Thyroid gland (tissue), 4 donors: ENCODE data around the gene OGFR. TPM values are rescaled to one million over a fixed set of nuclear protein-coding genes. Genes with fewer than 3 reads are reported as not detected.

Source experiments
- DNase-seq, 2 donors: peaks; one replicate each; pipeline ENCODE4 v3.0.0-alpha.2; 2019
- H3K27ac ChIP-seq, 3 donors: fragments of 200-600 bp; sonication (generic); 1 replicate in 2 of 3; 2 replicates in 1 of 3; pipeline ENCODE4 v1.5.1; 2016 to 2019; ENCODE audit warnings: mild to moderate bottlenecking in 1 of 3, moderate library complexity in 1 of 3
- H3K27me3 ChIP-seq: fragments of 200-600 bp; sonication (generic); one replicate; pipeline ENCODE4 v1.5.1; 2019
- H3K36me3 ChIP-seq, 2 donors: fragments of 200-600 bp; sonication (generic); one replicate each; pipeline ENCODE4 v1.5.1; 2016 to 2019
- H3K4me1 ChIP-seq, 2 donors: fragments of 200-600 bp; sonication (generic); one replicate each; pipeline ENCODE4 v1.5.1; 2017 to 2019
- H3K4me3 ChIP-seq, 3 donors: fragments of 200-600 bp; sonication (generic); replicated peaks in 1 of 3; 1 replicate in 2 of 3; 2 replicates in 1 of 3; pipeline ENCODE4 v1.5.1; 2016; ENCODE audit warnings: mild to moderate bottlenecking in 1 of 3
- H3K9me3 ChIP-seq: fragments of 200-600 bp; sonication (generic); one replicate; pipeline ENCODE4 v1.5.1; 2017
- CTCF ChIP-seq, 6 experiments: fragments of 200-600 bp in 3 of 6; fragments of 450-650 bp in 3 of 6; sonication (generic) in 3 of 6; IDR thresholded peaks; one replicate each; pipeline ENCODE4 v1.5.1; 2016 to 2019; ENCODE audit warnings: antibody characterized with exemption in 6 of 6, mild to moderate bottlenecking in 2 of 6, inconsistent platforms in 1 of 6, moderate library complexity in 1 of 6
- POLR2A ChIP-seq, 2 donors: fragments of 450-650 bp; IDR thresholded peaks; one replicate each; pipeline ENCODE4 v1.6.1; 2017; ENCODE audit warnings: antibody characterized with exemption in 2 of 2, mild to moderate bottlenecking in 2 of 2, moderate library complexity in 1 of 2
- whole genome bisulfite sequencing, 2 donors: methylation state at CpG; one replicate each; pipeline ENCODE4 v1.1.5; 2017; 5-methylcytosine and 5-hydroxymethylcytosine counted together
- intact Hi-C: fragments of 100-400 bp; cut with DNase I; formaldehyde crosslinking; loops from one replicate; pipeline ENCODE4 v1.15.1; 2023
- total RNA-seq, 4 donors: library from RNA; depleted of rRNA; stranded (reverse); fragments of >200 nt; gene quantifications; one replicate each; pipeline ENCODE4 v1.2.3, GENCODE V29; 2016

Gene OGFR
- total RNA-seq, 4 donors from 2014 or later = 50.0 to 67.6 (median 63.7) TPM

GRCh38 chr20:62855120-62855519, 50.5 kb downstream of the OGFR start:
- Histone ChIP-seq H3K4me1 (peaks cover 6 to 14% of the 10 kb centered on the region in 2 donors), H3K27me3 (no peaks in the 10 kb centered on the region), H3K36me3 (peaks cover 10 to 20% of the 10 kb centered on the region in 2 donors), H3K27ac (no peak overlapping the region), H3K9me3 (no peaks in the 10 kb centered on the region), H3K4me3 (no peak overlapping the region)
- DNase-seq = no peak
- no peak for TF ChIP-seq CTCF (IDR thresholded peaks at IDR 0.05)
- TF ChIP-seq POLR2A (IDR thresholded peaks at IDR 0.05) = no peak
- intact Hi-C loops = no loop called here
- 95 to 100% methylated on average over 5 of the region's 5 CpGs for WGBS, 2 donors

GRCh38 chr20:62856931-62857619, 52.4 kb downstream of the OGFR start:
- intact Hi-C loops = no loop called here
- no peaks in the 10 kb centered on the region for H3K9me3 ChIP-seq
- H3K27me3 ChIP-seq = no peaks in the 10 kb centered on the region
- H3K4me3 ChIP-seq = no peak overlapping the region
- peaks cover 13 to 21% of the 10 kb centered on the region in 2 donors for H3K4me1 ChIP-seq
- H3K36me3 ChIP-seq = peaks cover 10 to 20% of the 10 kb centered on the region in 2 donors
- H3K27ac ChIP-seq = no peak overlapping the region
- 95 to 96% methylated on average over 25 of the region's 25 CpGs for WGBS, 2 donors
- no peak for DNase-seq
- no peak for TF ChIP-seq CTCF (IDR thresholded peaks at IDR 0.05)

GRCh38 chr20:62858058-62858830, 53.6 kb downstream of the OGFR start:
- Histone ChIP-seq H3K27me3 (no peaks in the 10 kb centered on the region), H3K4me3 (no peak overlapping the region), H3K9me3 (no peaks in the 10 kb centered on the region), H3K4me1 (peaks cover 17 to 26% of the 10 kb centered on the region in 2 donors), H3K36me3 (peaks cover 10 to 12% of the 10 kb centered on the region in 2 donors), H3K27ac (no peak overlapping the region)
- no peak for DNase-seq
- TF ChIP-seq POLR2A (IDR thresholded peaks at IDR 0.05) = no peak
- no peak for TF ChIP-seq CTCF (IDR thresholded peaks at IDR 0.05)
- intact Hi-C loops = no loop called here
- WGBS, 2 donors = 83 to 90% methylated on average over 20 to 21 of the region's 23 CpGs

- TF ChIP-seq POLR2A (IDR thresholded peaks at IDR 0.05) = no peak
- no peak for TF ChIP-seq CTCF (IDR thresholded peaks at IDR 0.05)
- H3K27ac ChIP-seq = no peak overlapping the region
- 89 to 91% methylated on average over 12 of the region's 12 CpGs for WGBS, 2 donors
- no peaks in the 10 kb centered on the region for H3K9me3 ChIP-seq
- intact Hi-C loops = loop anchor here (2.0 kb wide), 1 partner anchor 53 kb away; no protein-coding TSS in a partner anchor
- no peak for DNase-seq
- peaks cover 17 to 26% of the 10 kb centered on the region in 2 donors for H3K4me1 ChIP-seq
- no peak overlapping the region for H3K4me3 ChIP-seq
- H3K36me3 ChIP-seq = peaks cover 8 to 10% of the 10 kb centered on the region in 2 donors
- no peaks in the 10 kb centered on the region for H3K27me3 ChIP-seq
Observed at GRCh38 chr20:62859721-62860120, 55.1 kb downstream of the OGFR start.
